ENCODE measurements around the gene HAUS2.

DNA sequence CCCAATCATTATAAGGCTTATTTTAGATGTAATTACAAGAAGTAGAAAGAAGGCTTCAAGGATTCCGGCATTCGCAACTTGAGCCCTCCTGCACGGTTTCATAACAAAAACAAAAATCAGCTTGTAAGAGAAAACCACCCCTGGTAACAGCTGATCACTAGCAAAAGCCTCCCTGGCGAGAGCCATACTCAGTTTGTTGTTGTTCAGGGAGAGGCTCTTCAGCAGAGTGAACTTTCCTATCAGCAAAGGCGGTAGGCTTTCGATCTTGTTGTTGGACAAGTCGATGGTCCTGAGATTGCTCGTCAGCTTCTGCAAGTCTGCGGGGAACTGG lies 755 bp upstream of the HAUS2 start:
- TF ChIP-seq, protein P1, sequence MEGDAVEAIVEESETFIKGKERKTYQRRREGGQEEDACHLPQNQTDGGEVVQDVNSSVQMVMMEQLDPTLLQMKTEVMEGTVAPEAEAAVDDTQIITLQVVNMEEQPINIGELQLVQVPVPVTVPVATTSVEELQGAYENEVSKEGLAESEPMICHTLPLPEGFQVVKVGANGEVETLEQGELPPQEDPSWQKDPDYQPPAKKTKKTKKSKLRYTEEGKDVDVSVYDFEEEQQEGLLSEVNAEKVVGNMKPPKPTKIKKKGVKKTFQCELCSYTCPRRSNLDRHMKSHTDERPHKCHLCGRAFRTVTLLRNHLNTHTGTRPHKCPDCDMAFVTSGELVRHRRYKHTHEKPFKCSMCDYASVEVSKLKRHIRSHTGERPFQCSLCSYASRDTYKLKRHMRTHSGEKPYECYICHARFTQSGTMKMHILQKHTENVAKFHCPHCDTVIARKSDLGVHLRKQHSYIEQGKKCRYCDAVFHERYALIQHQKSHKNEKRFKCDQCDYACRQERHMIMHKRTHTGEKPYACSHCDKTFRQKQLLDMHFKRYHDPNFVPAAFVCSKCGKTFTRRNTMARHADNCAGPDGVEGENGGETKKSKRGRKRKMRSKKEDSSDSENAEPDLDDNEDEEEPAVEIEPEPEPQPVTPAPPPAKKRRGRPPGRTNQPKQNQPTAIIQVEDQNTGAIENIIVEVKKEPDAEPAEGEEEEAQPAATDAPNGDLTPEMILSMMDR (IDR thresholded peaks at IDR 0.05; ENCODE audit: low read depth, low read length), result no peak
- no peak for TF ChIP-seq POLR2A (IDR thresholded peaks at IDR 0.05; ENCODE audit: extremely low read depth, insufficient read length)

Measured in NB4 (cell line).